NCI-H128 (cell line): ENCODE data around the gene SFMBT2.

Experiments
- DNase-seq: peaks from one replicate; lab custom pipeline; 2025; ENCODE audit not compliant: unreplicated experiment; lab: John Stamatoyannopoulos, UW

The SFMBT2 gene

DNA sequence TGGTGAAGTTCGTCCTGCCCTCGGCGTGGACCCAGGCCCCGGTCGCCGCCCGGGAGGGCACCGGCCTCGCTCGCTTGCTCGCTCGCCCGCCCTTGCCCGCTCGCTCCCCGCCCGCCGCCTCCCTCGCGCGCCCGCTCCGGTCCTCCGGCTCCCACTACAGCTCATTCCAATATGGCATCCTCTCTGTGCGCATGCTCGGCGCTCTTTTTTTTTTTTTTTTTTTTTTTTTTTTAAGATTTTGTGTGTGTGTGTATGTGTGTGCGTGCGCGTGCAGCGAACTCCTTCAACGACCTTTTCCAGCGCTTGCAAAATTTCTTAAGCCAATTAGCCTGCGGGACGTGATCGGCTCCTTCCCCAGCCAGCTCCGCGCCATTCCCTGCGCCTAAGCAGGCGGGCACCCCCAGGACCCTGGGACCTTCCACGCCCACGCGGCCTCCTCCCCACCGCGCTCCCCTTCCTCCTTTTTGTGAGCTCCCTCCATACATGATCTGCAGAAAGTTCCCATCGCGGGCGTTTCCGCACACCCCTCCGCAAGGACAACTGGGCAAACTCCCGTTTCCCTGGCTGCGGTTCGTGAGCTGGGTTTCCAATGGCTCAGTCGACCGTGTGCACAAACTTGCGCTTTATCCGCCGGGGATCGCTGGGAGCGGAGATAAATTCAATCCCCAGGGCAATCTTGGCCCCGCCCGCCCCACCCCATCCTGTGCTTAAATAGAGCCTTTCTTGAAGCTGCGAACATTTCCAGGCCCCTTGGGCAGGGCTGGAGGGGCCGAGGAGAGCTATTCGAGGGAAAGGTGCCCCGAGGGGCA lies at the start of gene SFMBT2:
Gene SFMBT2, minus strand, starts transcription at position 173 of the 809 bp plus-strand sequence. CDS start 29,136 bp downstream, outside the sequence.
- DNase-seq = no peak

DNA sequence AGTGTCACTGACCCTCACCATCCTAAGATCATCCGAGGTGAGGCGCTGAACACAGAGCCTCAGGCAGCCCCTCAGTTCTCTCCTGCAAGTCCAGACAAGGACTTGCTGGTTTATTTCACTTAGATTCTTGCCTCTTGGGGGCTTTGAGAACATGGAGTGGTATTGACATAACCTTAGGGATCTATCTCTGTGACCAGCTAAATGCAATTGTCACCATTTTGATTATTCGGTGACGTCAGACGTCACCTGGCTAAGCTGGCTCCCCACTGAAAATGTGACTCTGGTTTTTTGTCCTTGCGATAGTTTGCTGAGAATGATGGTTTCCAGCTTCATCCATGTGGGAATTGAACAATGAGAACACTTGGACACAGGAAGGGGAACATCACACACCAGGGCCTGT lies 49.2 kb upstream of the SFMBT2 start:
- DNase-seq = no peak

DNA sequence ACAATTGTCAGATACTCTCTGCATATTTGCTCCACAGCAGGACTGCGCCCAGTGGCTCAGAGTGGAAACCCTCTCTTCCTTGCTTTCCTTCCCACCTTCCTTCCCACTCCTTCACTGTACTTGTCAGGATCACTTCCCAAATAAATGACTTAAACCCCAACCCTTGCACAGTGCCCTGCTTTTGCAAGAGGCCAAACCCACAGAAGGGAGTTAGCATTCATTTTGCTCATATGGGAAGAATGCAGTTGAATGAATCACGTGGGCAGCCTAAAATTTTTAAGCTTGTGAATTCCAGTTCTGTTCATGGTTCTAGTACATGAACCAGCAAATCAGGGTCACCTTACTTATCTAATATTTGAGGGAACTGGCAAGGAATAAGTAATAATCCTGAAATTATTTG lies 47.7 kb upstream of the SFMBT2 start:
- DNase-seq = no peak

DNA sequence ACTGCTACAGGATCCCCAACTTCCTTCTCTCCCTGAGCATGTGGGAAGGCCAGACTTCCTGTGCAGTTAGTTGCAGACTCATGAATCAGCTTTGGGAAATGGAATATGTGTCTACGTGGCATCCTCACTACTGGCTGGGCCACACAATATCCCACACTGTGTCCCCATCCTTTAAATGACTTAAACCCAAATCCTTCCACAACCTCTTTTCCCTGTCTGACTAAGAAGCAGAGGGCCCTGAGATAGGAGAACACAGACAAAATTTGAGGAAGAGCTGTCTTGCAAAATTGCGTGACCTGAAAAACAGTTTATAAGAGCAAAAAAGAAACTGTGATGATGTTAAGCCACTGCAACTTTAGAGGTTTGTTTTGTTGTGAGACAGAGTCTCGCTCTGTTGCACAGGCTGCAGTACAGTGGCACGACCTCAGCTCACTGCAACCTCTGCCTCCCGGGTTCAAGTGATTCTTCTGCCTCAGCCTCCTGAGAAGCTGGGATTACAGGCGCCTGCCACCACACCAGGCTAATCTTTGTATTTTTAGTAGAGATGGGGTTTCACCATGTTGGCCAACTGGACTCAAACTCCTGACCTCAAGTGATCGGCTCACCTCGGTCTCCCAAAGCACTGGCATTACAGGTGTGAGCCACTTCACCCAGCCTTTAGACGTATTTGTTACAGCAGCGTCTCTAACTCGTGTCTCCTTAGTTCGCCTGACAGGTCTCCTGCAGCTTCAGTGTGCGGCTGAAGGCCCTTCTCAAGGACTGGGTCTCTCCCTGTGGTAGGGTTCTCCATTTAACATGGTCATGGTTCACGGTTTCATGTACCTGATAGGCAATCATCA lies 46.9 kb upstream of the SFMBT2 start:
- DNase-seq = no peak

DNA sequence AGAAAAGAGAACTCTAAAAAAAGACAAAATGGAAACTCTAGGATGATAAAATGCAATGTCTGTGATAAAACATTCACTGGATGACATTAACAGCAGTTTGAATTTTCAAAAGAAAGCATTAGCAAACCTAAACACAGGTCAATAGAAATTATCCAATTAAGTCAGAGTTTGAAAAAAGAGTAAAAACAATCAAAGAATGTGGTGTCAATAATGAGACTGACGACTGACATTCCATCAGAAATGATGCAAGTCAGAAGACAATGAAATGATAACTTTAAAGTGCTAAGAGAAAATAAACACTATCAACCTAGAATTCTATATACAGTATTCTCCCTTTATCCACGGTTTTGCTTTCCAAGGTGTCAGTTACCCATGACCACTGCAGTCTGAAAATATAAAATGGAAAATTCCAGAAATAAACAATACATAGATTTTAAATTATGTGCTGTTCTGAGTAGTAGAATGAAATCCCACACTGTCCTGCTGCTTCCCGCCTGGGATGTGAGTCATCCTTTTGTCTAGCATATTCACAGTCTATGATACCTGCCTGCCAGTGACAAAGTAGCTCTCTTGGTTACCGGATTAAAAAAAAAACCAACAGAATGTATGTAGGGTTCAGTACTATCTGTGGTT lies 38.3 kb upstream of the SFMBT2 start:
- no peak for DNase-seq

DNA sequence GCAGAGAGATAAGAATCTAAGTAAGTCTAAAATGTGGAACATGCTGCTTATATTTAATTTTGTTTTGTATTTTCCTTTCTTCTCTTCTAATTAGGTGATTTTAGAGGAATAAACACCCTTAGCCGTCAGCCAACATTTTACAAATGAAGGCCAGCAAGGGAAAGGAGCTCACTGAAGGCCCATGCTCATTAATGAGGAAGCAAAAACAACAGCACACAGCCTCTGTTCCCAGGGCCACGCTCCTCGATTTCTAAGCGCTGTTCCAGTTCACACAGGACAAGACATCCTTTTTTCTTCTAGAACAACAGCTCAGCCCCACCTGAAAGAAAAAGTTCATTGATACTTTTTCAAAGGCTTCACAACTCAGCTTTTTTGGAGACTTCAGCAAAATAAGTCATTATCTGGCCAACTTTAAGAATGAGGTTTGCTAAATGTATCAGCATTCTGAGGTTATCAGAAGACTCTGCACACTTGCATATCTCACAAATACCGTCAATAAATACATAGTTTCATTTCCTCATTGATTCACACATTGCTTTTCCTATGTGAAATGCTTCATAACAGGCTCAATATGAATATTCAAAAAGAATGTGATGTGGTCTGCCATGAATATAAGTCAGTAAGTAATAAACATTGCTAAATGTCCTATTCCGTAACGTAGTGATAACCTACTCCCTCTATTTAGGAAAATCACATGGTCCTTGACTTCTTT lies 34.8 kb upstream of the SFMBT2 start:
- DNase-seq = no peak

DNA sequence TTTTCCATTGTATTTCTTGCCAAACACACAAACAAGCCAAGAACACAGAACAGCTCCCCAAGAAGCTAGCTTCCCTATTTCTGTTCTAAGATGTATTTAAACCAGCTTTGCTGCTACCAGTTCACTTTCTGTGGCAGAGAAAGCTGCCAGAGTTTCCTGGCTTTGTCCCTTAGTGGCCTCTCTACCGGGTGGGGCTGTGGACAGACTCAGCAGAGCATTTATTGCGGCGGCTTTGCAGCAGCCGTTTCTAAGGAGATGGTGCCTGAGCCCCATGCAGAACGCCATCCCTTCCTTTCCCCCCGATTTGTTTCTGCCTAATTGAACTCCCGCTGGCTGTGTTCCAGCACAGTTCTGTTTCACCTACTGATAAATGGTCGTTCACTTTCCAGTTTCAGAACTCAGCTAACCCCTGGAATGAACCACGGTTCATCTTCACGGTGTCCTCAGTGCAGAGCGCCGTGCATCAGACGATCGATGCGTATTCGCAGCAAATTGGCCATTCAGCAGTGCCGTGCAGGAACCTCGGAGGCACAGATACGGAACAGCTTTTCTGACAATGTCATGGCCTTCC lies 33.8 kb upstream of the SFMBT2 start:
- no peak for DNase-seq

DNA sequence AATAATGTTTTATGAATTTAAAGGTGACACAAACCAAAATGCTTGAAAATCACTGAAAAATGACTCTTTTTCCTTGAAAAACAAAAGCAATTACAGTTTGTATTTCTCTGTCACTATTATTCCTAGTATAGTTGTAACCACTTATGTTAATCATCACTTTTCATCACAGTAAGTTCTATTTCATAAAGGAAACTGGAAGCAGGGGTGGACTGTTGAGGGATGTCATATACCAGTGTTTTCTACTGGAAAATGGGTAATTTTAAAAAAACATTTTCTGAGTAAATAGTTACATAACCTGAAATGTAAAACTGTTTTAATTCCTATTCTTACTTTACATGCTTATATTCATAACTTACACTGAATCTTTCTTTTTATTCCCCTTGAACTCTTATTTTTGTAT lies 32.2 kb upstream of the SFMBT2 start:
- DNase-seq = no peak

DNA sequence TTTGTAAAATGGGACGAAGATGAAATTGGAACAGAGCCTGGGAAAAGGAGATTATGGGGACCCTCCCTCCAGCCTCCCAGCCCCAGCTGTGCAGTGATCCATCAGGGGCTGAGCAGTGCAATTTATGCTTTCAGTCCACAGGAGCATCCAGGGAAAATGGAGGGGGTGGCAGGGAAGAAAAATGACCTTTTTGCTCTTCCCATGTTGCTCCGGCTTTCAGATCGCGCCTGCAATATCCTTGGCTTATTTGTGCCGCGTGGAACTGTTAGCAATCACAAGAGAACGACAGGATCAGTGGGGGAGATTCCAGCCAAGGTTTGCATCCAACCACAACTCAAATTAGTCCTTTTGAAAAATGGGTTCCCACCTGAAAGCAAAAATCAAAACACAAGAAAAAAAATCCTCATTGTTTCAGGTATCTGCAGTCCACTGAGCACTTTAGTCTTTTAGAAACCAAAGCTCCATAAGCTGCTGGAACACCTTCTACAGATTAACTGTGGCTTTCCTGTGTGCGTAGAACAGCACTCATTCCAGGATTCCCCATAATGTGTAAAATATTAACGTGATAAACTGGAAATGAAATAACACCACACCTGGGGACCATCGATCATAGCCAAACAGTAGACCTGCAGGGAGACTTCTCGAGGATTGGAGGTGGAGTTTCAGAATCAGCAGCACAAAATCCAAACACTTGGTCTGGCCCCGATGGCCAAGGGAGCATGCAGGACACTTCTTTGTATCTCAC lies 30.7 kb upstream of the SFMBT2 start:
- no peak for DNase-seq

DNA sequence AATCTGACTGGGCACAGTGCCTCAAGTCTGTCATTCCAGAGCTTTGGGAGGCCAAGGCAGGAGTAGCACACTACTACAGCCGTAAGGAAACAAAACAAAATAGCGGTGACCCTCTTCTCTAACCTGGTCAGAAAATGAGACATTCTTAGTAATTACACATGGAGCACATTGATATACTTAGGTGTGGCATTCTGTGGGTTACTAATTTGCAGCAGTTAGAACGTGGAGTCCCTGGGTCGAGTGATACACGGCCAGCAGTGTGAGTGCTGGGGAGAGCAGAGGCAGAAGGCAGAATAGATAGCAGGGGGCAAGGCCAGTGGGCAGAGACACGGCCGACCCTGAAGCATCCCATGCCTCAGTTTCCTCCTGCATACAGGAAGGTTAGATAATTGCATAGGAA lies 28.9 kb upstream of the SFMBT2 start:
- DNase-seq = no peak

DNA sequence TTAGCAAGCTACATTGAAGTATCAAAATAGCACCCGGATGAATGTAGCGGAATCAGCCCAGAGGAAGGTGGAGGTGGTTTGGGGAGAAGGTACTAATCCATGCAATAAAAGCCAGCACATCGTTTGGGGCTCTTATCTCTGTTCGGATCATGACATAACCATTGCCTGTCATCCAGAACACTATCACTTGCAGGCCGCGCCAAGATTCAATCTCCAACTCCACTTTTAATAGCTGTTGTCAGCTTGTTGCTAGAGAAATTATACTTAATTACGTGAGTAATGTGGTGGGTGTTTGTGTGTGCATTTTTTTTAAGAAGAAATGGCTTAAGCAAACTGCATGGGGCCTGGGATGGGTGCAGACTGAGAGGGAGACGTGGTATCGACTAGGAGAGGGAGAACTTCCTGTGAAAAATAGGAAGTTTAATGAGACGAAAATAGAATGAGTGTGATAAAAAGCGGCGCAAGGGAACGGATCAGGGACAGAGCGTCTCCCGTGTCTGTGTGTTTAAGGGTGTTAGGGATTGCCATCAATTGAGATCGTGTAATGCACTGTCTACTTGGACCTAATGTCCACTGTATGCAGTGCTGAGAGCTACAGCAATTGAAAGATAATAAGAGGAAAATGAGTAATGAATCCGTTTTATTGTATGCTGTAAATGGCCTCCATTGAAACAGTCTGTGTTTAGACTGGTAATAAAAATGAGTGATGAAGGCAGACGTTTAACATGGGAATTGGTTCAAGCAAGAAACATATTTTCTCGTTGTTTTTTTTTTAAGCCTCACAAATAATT lies 27.6 kb upstream of the SFMBT2 start:
- no peak for DNase-seq

DNA sequence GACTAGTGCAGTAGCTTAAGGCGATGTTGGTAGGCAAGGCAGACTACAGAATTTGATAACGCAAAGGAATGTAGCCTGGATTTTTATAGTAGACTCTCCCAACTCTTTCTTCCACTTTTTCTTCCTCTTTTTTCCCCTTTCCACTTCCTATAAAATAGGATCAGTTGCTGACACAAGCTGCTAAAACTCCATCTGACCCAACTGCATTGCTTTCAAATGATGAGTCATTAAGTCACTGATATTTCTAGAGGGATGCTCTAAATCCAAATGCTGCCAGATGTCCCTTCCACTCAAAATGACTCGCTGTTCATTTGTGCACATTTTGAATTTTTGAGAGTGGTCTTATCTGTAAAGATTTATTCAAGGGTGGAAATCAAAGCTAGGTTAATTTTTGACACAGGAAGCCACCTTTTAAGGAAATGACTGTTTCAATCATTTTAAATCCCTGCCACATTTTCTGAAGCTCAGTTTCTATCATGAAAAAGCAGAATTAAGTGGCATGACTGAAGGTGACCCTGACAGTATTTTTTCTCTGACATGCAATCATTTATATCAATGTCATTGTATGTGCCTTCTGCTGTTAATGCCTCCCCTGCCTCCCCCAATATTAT lies 25.8 kb upstream of the SFMBT2 start:
- DNase-seq = no peak

DNA sequence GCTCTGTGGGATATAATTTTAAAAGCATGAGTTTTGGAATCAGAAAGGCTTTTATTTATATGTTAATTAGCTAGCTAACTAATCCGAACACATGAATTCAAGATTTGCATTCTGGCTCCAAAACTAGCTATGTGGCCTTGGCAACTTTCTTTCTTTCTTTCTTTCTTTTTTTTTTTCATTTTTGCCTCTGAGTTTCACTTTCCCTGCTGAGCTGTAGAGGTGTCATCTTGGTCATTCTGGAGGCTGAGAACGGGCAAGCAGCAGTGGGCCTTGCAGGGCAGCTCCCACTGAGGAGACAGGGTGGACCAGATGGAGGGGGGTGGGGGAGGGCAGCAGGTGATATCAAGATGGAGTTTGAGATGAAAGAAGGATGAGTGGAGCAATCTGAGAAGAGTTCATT lies 24.8 kb upstream of the SFMBT2 start:
- DNase-seq = no peak

DNA sequence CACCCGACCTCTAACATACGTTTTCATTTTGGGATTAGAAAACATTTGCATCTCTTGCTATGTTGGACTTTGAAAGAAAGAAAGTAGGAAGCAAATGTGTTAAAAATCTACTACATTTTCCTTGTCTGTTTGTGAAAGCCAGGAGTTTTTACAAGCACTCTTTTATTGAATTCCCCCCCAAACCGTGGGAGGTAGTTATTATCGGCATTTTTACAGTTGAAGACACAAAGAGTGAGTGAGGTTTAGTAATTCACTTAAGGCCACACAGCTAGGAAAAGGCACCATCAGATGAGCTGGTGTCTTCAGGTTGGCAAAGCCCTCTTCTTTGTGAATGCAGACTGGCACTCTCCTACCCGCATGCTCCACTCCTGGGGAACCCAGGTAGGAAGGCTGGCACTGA lies 23.5 kb upstream of the SFMBT2 start:
- DNase-seq = no peak

DNA sequence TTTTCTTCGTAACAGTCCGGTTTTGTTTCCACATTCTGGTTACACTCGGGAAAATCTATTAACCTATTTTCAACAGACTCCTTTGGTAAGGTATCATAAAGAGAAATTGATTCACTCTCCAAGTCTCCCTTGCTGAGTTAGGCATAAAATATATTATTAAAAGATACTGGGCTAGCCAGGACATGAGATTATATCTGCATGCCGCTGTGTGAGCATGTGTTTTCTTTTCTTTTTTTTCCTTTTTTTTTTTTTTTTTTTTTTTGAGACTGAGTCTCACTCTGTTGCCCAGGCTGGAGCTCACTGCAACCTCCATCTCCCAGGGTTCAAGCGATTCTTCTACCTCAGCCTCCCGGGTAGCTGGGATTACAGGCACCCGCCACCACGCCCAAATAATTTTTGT lies 23.0 kb upstream of the SFMBT2 start:
- no peak for DNase-seq

DNA sequence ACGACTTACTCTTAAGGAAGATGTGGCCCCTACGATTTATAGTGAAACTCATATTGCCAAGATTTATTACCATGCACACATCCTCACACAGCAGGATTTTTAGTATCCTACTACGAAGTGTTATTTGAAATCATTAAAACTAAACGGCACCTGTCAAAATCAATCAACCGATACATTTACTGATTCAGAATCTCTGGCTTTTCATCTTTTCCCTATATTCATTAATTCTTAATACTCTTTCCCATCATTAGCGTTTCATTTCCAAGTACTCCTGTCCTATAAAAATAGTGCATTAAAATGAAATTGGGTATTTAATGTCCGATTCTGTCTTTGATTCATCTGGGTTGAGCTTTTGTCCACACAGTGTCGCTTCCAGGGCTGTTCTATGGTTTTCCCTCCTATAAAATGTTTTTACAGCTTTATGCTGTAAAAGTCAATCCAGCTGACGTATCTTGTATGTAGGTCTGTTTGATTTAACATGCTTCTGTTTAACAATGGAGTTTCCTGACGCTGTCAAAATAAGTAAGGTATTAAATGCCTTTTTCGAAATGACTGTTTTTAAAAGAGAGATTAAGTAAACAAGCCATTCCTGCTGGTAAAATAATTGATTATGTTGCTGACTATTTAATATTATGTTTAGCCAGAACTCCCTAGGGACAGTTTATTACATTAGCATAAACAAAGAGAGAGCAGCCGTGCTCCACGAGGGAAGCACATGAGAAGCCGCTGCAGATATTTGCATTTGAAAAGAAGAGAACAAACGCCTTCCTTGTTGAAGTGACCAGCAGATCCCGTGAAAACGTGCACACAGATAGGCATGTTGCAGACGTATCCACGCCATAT lies 22.3 kb upstream of the SFMBT2 start:
- no peak for DNase-seq

DNA sequence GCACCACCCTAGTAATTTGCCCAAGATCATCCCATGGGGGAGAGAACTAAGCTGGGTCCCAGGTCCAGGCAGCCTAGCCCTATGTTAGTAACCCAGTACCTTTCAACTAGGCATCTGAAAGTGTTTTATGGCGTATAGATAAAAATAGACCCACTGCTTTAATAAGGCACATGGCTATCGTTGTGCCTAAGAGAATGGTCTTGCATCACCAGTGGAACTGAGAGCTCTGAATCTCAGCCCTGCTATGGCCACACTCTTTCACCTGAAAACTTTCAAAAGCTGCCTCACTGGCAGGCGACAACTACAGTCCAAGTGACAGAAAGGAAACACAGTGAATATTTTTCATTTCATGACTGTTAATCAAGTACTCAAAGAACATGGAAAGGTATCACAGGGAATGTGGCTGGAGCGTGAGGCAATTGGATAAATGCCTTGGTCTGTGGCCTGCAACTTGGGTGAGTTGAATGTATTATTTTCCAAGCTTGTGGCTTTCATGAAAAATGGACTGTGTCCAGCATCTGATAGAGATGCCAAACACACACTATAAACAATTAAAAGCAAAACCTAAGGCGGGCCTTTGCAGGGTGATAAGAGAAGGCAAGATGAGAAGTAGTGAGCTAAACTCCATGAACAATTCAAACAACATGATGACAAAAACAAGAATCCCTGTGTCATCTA lies 18.0 kb upstream of the SFMBT2 start:
- no peak for DNase-seq

DNA sequence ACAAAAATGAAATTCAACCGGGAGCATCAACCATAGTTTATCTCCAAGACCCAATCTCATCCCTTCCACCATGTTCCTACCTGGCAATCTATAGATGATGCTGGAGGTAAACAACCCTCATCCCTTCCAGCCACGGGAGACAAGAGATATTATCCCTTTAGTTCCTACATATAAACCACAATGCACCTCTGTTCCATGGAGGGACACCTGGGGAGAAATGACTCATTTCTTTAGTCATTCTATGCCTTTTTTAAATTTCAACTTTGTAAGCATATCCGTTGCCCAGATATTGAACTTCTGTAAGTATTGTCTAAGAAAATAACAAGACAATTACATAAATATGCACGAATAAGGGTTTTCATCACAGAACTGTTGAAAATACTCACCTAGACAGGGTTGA lies 15.5 kb upstream of the SFMBT2 start:
- no peak for DNase-seq
